ENCODE measurements around the gene ANKS1B. TPM values are rescaled to one million over a fixed set of nuclear protein-coding genes. Genes with fewer than 3 reads are reported as not detected.

ANKS1B gene
- total and polyA plus RNA-seq, 2 of the 4 experiments (the other 2 are of a cell fraction), result 0.17 to 0.18 TPM

DNA sequence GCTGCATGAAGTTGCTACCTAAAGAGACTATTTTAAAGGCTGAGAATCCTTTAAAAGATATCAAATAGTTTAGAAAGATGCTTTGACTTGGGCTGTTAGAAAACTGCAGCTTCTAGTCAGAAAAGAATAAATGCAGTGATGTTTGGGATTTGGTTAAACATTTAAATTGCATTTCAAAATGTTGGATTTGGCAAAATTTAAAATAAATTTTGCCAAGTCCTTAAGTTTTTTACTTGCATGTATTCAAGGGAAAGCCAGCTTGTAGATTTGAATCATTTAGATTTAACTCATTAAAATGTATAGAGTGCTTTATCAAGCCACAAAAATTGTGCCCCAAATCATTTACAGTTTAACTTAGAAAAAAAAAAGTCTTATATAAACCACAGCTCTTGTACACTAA lies 109.7 kb downstream of the ANKS1B start:
- Histone ChIP-seq H3K9me1 (ENCODE audit: insufficient read depth, low read length) (no peaks in the 10 kb centered on the region), H2AK9ac (replicated peaks; ENCODE audit: low read depth, low read length, poor library complexity) (no peak overlapping the region), H4K5ac (ENCODE audit: low read depth, low read length) (no peak overlapping the region), H4K91ac (ENCODE audit: insufficient read depth, low read depth, low read length) (no peak overlapping the region), H3K23ac (ENCODE audit: low read depth, low read length) (no peak overlapping the region), H2AFZ (replicated peaks; ENCODE audit: low read length, poor library complexity) (no peak overlapping the region), H3K56ac (ENCODE audit: extremely low read depth, insufficient read depth, low read length) (no peak overlapping the region), H3K18ac (ENCODE audit: low read depth, low read length) (no peak overlapping the region), H3K9ac (ENCODE audit: low read depth, low read length) (no peak overlapping the region), H3K4me2 (ENCODE audit: low read depth, low read length) (no peak overlapping the region), H2BK15ac (ENCODE audit: low read depth, low read length) (no peak overlapping the region), H3K9me3 (ENCODE audit: control insufficient read depth, insufficient read depth, low read length) (no peaks in the 10 kb centered on the region), H4K8ac (ENCODE audit: low read depth in 2 of 2, low read length in 2 of 2) (no peak overlapping the region), H4K20me1 (ENCODE audit: insufficient read depth, low read length) (no peaks in the 10 kb centered on the region), H2BK120ac (ENCODE audit: low read depth, low read length) (no peak overlapping the region), H3K36me3 (ENCODE audit: control insufficient read depth, insufficient read depth, low read length) (no peaks in the 10 kb centered on the region), H3K4me3 (ENCODE audit: insufficient read depth, low read depth, low read length) (no peak overlapping the region), H2BK5ac (ENCODE audit: low read depth, low read length, poor library complexity, severe bottlenecking) (no peak overlapping the region), H3K27me3 (ENCODE audit: control insufficient read depth, insufficient read depth, low read length) (no peaks in the 10 kb centered on the region), H3K14ac (replicated peaks; ENCODE audit: low read depth, low read length) (no peak overlapping the region), H3K27ac (ENCODE audit: insufficient read depth, low read length) (no peak overlapping the region), H3K4ac (ENCODE audit: low read depth, low read length) (no peak overlapping the region), H3K79me1 (ENCODE audit: low read depth in 1 of 2, low read length in 2 of 2) (no peaks in the 10 kb centered on the region), H3K4me1 (ENCODE audit: control insufficient read depth, insufficient read depth, low read length) (no peaks in the 10 kb centered on the region), H2BK20ac (ENCODE audit: low read depth, low read length) (no peak overlapping the region), H2AK5ac (ENCODE audit: low read depth, low read length) (no peak overlapping the region)
- TF ChIP-seq NFE2L2 (IDR thresholded peaks at IDR 0.05; ENCODE audit: low read depth, low read length) (no peak), RCOR1 (IDR thresholded peaks at IDR 0.05; ENCODE audit: insufficient replicate concordance, low read length) (no peak), MAZ (IDR thresholded peaks at IDR 0.05; ENCODE audit: borderline replicate concordance, low read depth, low read length) (no peak), CHD1 (IDR thresholded peaks at IDR 0.05; ENCODE audit: low read depth, low read length) (no peak), FOS (IDR thresholded peaks at IDR 0.05; ENCODE audit: low read depth, low read length) (no peak), RFX5 (IDR thresholded peaks at IDR 0.05; ENCODE audit: low read depth, low read length) (no peak), BHLHE40 (IDR thresholded peaks at IDR 0.05; ENCODE audit: low read depth, low read length) (no peak), SMC3 (IDR thresholded peaks at IDR 0.05; ENCODE audit: low read depth, low read length) (no peak), CEBPB (IDR thresholded peaks at IDR 0.05; ENCODE audit: low read depth, low read length) (no peak), MAFK (IDR thresholded peaks at IDR 0.05; ENCODE audit: low read depth, low read length) (no peak), ELK1 (IDR thresholded peaks at IDR 0.05; ENCODE audit: borderline replicate concordance, low read depth, low read length) (no peak), POLR2A (IDR thresholded peaks at IDR 0.05; ENCODE audit: low read depth, low read length) (no peak), RAD21 (IDR thresholded peaks at IDR 0.05; ENCODE audit: low read length) (no peak), MXI1 (IDR thresholded peaks at IDR 0.05; ENCODE audit: borderline replicate concordance, low read depth, low read length) (no peak), CTCF (conservative IDR thresholded peaks at IDR 0.05; ENCODE audit: low read depth, low read length) (no peak)
- TF ChIP-seq, protein P1, sequence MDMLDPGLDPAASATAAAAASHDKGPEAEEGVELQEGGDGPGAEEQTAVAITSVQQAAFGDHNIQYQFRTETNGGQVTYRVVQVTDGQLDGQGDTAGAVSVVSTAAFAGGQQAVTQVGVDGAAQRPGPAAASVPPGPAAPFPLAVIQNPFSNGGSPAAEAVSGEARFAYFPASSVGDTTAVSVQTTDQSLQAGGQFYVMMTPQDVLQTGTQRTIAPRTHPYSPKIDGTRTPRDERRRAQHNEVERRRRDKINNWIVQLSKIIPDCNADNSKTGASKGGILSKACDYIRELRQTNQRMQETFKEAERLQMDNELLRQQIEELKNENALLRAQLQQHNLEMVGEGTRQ (IDR thresholded peaks at IDR 0.05; ENCODE audit: low read depth, low read length), result no peak
- ATAC-seq (ENCODE audit: low read depth) (no peak), DNase-seq (no peak)
- POLR2A ChIA-PET (ENCODE audit: unreplicated experiment), result no interaction called here
- intact Hi-C loops (cut with micrococcal nuclease), result no loop called here
- no TSS peak for BruUV-seq (replicated peaks)
- CTCF ChIA-PET, result no interaction called here
- dilution Hi-C loops (cut with HindIII; ENCODE audit: low sequenced_read_pairs, unreplicated experiment), result no loop called here
- in situ Hi-C loops (cut with MboI; ENCODE audit: low sequenced_read_pairs), result no loop called here

Data from IMR-90 (cell line).